Endothelial cell of hepatic sinusoid (primary cell): Measurements from ENCODE around the gene MINDY4.
"Not testable (repeated sequence)": the region's sequence is repeated elsewhere in the genome, so short reads cannot be mapped to it uniquely, and the experiment has no call there.

Source experiments
- in situ Hi-C: cut with HindIII; loops from 2 replicates; pipeline ENCODE4 v1.10.0; 2017; ENCODE audit warnings: low sequenced_read_pairs

The MINDY4 gene

DNA sequence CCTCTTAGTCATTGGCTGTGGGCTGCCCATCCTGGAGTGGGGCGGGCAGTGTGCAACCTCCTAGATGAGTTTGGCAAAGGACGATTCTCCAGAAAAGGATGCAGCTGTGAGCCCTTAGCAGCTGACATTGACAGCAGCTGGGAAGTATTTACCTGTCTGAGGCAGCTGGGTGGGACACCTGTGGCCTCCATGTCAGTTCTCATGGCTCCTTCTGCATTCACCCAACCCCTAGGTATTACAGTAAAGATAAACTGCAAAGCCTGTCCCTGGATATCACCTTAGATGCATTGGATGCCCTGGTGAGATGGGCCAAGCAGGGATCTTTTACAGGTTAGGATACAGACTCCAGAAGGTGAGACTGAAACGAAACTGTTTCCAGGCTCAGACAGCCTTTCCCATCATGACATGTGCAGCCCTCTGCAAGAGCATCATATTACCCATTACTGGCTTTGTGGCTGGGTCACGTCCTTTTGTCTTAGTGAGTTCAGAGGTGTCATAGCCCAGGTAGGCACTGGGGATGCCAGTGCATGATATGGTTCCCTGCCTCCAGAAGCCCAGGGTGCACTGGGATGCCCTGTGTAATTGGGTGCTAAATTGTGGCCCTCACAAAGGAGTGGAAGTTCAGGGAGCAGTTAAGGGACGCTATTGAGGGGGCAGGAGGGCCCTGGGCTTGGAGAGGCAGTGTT lies 28.9 kb downstream of the MINDY4 start:
- in situ Hi-C loops = loop anchor here (5.0 kb wide), 1 partner anchor 32 kb away; no protein-coding TSS in a partner anchor

DNA sequence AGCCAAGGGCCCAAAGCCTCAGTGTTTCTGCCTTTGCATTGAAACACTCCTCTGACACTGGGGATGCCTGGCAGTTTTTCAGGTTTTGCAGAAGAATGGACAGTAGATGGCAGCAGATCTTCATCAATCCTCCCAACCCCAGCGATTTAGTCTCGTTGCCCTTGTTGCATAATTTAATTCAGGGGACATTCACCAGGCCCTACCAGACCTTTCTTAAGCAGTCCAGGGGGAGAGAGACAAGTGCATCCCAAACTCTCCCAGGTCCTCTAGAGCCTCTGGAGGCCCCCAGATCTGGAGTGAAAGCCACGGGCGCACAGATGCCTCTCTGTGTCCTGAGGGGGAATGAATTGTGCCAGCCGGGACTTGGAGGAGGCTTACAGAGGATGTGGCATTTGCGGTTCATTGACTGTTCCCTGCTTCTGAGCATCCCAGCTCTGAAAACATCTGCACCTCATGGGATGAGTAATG lies 29.6 kb downstream of the MINDY4 start:
- in situ Hi-C loops = no loop called here

GRCh38 chr7:30802812-30803211 lies 31.6 kb downstream of the MINDY4 start:
- in situ Hi-C loops = no loop called here

GRCh38 chr7:30804078-30804661 lies 33.0 kb downstream of the MINDY4 start:
- in situ Hi-C loops = no loop called here

DNA sequence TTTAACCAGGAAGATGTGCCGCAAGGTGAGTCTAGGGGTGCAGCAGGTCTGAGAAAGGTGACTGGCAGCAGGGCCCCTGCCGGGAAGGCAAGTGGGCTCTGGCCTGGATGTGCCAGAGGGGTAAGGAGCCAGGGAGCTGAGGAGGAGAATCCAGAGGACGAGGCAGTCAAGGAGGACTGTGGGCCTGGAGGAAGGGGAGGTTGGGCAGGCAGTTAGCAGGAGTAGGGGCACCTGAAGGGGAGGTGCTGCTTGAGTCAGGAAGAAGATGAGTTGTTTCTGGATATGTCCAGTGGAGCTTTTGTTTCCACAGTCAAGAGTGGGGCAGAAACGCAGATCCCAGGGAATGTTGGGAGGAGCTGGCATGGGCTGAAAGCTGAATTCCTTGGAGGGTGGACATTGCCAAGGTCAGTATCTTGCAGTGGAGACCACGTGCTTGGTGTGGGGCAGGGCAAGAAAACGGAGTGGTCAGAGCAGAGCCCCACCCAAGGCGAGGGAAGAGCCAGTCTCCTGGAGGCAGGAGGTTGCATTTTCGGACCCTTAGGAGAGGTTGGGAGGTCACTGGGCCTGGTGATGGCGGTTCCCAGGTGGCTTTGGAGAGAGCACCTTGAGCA lies 34.0 kb downstream of the MINDY4 start:
- in situ Hi-C loops = no loop called here

GRCh38 chr7:30805931-30806330 lies 34.7 kb downstream of the MINDY4 start:
- in situ Hi-C loops = no loop called here

DNA sequence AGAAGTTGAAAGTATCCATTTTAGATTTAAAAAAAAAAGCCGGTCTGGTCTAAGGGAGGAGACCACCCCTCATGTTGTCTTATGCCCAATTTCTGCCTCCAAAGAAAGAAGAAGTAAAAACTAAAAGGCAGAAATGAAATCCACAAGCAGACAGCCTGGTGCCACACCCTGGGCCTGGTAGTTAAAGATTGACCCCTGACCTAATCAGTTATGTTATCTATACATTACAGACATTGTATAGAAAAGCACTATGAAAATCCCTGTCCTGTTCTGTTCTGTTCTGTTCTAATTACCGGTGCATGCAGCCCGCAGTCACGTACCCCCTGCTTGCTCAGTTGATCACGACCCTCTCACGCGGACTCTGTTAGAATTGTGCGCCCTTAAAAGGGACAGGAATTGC lies 36.3 kb downstream of the MINDY4 start:
- in situ Hi-C loops = not testable (repeated sequence)

GRCh38 chr7:30807941-30808340 lies 36.7 kb downstream of the MINDY4 start:
- in situ Hi-C loops = not testable (repeated sequence)

DNA sequence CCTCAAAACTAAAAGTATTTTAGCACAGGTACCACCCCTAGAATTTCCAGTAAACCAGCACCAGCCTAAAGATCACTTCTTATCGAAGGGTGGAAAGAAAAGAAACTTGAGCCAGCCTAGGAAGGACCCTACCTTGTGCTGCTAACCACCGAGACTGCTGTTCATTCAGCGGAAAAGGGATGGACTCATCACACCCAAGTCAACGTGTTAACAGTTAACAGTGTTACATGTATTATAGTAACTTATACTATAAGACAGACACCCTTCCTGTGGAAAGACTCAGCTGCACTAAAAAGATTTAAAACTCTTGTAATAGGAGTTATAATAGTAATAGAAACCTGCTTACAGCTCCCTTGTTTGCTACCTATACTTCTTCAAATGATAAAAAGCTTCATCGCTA lies 39.8 kb downstream of the MINDY4 start:
- in situ Hi-C loops = no loop called here

DNA sequence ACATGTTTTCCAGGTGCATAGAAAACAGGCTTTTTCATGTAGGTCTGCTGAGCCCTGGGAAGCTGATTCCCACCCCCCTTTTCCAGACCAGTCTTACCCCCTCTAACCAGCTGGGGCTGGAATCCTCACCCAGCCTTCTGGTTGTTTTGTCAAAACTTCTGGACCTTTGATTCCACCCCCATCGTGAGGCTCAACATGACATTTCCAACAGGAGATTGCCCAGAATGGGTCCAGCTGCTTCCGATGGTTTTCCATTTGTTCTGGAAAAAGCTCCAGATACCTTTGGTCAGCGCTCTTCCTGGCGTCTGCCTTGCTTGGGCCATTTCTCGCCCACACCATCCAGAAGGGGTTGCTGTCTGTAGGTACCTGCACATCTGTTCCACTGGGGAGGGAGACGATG lies 41.5 kb downstream of the MINDY4 start:
- in situ Hi-C loops = no loop called here

DNA sequence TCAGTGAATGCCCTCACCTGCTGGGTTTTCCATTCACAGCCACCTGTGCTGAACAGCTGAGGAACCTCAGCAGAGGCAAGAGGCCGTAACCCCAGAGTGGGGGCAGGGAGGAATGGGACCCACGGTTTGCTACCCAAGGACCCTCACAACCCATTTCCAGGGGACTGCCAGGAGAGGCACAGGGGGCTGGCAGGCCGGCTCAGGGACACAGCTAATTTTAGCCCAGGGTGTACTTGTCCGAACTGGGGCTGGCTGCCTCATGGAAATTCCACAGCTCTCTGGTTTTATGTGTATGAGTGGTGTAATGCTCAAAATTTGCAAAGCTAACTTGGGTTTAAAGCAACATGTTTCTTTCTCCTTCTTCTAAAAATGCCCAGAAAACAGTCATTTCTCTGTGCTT lies 42.2 kb downstream of the MINDY4 start:
- in situ Hi-C loops = no loop called here

GRCh38 chr7:30814700-30815387 lies 43.6 kb downstream of the MINDY4 start:
- in situ Hi-C loops = no loop called here

DNA sequence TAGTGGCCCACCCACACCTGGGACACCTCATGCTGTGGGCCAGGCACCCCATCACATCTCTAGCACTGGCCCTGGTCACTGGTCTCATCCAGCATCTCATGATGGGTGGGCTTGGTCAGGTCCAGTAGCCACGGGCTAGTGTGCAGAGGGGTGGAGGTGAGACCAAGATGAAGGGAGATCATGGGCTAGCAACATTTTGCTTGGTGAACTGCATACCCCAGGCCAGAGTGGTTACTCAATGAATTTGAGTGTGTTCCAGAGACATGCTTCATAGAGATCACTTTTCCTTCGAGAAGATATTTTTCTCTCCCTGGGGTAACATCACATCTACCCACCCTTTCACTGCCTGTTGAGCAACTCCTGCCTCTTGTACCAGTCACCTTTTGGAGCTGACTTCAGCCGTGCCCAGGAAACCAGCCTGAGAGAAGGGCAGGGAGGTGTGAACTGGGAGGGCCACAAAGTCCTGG lies 44.2 kb downstream of the MINDY4 start:
- in situ Hi-C loops = no loop called here

DNA sequence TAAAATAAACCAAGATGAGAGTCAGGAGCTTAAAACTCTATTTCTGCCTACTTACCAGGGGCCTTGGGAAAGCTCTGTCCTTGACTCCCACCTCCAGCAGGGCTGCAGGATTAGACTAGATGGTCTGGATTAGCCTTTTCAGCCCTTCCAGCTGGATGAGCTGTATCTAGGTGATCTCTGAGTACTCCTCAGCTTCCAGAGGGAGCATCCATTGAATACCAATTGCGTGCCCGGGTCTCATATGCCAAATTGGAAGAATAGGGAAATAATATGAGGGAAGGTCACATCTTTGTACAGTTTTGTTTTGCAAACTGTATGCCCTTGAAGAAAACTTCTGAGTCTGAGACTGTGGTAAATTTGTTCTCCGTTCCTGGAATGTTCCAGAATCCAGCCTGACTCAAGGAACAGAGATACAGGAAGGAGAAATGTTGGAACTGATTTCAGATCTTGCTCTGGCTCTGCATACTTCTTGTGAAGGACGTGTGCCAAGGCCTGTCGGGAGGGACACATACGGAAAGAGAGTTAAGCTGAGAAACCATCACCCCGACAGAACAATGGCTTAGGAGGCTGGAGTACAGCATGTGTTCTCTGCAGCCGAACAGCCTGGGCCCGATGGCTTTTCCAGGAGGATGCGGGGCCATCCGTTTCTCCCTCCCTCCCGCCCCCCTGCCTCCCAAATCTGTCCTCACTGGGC lies 44.9 kb downstream of the MINDY4 start:
- in situ Hi-C loops = no loop called here

DNA sequence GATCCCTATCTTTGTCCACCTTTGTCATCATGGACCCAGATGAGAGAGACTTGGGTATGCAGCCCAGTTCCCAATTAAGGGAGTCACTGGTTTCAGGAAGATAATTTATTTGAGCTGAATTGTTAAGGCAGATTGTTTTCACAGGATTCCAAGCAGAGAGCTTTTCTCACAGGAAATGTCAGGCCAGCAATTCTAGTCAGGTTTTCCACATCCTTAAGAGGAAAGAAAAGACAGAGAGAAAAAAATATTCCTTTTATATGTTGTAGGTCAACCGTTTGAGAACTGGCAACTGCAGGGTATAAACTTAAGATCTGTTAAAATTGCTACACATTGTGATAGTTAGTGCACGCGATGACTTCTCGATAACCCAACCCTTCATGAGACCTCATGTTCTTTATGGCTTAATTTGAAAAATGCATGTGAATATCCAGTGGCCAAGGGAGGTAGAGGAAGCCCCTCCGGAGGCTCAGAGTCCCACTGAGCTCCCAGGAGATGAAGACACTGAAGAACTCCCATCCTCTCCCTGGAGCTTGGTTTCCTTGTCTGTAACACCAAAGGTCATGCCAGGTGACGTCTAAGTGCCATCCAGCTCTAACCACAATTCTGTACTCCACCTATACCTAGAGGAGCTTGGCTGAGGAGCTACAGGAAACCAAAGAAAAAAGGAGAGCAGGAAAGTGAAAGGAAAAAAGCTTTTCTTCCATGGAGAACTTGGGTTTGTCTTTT lies 45.6 kb downstream of the MINDY4 start:
- in situ Hi-C loops = no loop called here

GRCh38 chr7:30817371-30817767 lies 46.2 kb downstream of the MINDY4 start:
- in situ Hi-C loops = no loop called here

- in situ Hi-C loops = no loop called here
Measured at GRCh38 chr7:30824821-30825720, 53.9 kb downstream of the MINDY4 start.

- in situ Hi-C loops = no loop called here
Measured at GRCh38 chr7:30826181-30826580, 55.0 kb downstream of the MINDY4 start.

DNA sequence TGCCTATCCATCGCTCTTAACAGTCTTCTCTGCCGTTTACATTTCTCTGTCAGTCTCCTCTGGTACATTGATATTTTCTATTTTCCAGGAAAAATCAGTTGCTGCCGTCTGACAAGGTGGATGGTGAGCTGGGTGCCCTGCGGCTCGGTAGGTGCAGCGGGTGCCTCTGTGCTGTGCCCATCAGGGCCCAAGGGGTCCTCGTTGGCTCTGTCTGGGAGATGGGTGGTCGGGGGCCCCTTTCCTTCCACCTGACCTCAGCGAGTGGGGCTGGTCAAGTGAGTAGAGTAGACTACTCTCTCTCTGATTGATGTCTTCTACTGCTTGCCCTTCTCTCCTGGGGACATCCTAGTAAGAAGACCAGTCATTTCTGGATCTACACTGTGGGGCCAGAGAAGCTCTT lies 57.4 kb downstream of the MINDY4 start:
- in situ Hi-C loops = no loop called here
